ENCODE results near the gene ANHX.

Gene ANHX

GRCh38 chr12:133233993-133234564, 1.6 kb downstream of the ANHX start:
- Histone ChIP-seq H3K4me3 (ENCODE audit: low read depth in 1 of 2, low read length in 2 of 2) (no peak overlapping the region), H3K9ac (ENCODE audit: low read depth, low read length) (no peak overlapping the region), H3K9me3 (ENCODE audit: insufficient read depth, low read length, severe bottlenecking) (peaks cover 35% of the 10 kb centered on the region), H3K27ac (ENCODE audit: low read length) (no peak overlapping the region), H2AFZ (ENCODE audit: low read depth, low read length) (no peak overlapping the region), H3K36me3 (ENCODE audit: insufficient read depth, low read length) (no peaks in the 10 kb centered on the region), H3K4me2 (ENCODE audit: insufficient read depth, low read length) (no peak overlapping the region), H3K4me1 (ENCODE audit: insufficient read depth, low read length) (no peaks in the 10 kb centered on the region), H4K20me1 (ENCODE audit: insufficient read depth, low read length) (no peaks in the 10 kb centered on the region), H3K27me3 (ENCODE audit: insufficient read depth, low read length, poor library complexity) (no peaks in the 10 kb centered on the region), H3K79me2 (ENCODE audit: insufficient read depth, low read length) (no peaks in the 10 kb centered on the region)
- TF ChIP-seq EZH2 (IDR thresholded peaks at IDR 0.05; ENCODE audit: borderline replicate concordance, low read depth, low read length, severe bottlenecking) (no peak), CTCF (IDR thresholded peaks at IDR 0.05; ENCODE audit: borderline replicate concordance, extremely low read depth, low read length, poor library complexity, severe bottlenecking) (no peak)
- ATAC-seq (ENCODE audit: insufficient read depth, low read depth) (no peak), DNase-seq (no peak)

- H3K4me3 ChIP-seq (ENCODE audit: low read depth in 1 of 2, low read length in 2 of 2) = no peak overlapping the region
- no peaks in the 10 kb centered on the region for H3K36me3 ChIP-seq (ENCODE audit: insufficient read depth, low read length)
- DNase-seq (no peak), ATAC-seq (ENCODE audit: insufficient read depth, low read depth) (no peak)
- no peaks in the 10 kb centered on the region for H3K27me3 ChIP-seq (ENCODE audit: insufficient read depth, low read length, poor library complexity)
- no peaks in the 10 kb centered on the region for H3K79me2 ChIP-seq (ENCODE audit: insufficient read depth, low read length)
- peaks cover 44% of the 10 kb centered on the region for H3K9me3 ChIP-seq (ENCODE audit: insufficient read depth, low read length, severe bottlenecking)
- H2AFZ ChIP-seq (ENCODE audit: low read depth, low read length) = no peak overlapping the region
- no peak overlapping the region for H3K9ac ChIP-seq (ENCODE audit: low read depth, low read length)
- H3K4me1 ChIP-seq (ENCODE audit: insufficient read depth, low read length) = no peaks in the 10 kb centered on the region
- no peaks in the 10 kb centered on the region for H4K20me1 ChIP-seq (ENCODE audit: insufficient read depth, low read length)
- no peak overlapping the region for H3K4me2 ChIP-seq (ENCODE audit: insufficient read depth, low read length)
- TF ChIP-seq CTCF (IDR thresholded peaks at IDR 0.05; ENCODE audit: borderline replicate concordance, extremely low read depth, low read length, poor library complexity, severe bottlenecking) = no peak
- no peak for TF ChIP-seq EZH2 (IDR thresholded peaks at IDR 0.05; ENCODE audit: borderline replicate concordance, low read depth, low read length, severe bottlenecking)
- no peak overlapping the region for H3K27ac ChIP-seq (ENCODE audit: low read length)
Observed at GRCh38 chr12:133233006-133233405, 2.7 kb downstream of the ANHX start.

- no peaks in the 10 kb centered on the region for H3K79me2 ChIP-seq (ENCODE audit: insufficient read depth, low read length)
- H4K20me1 ChIP-seq (ENCODE audit: insufficient read depth, low read length) = no peaks in the 10 kb centered on the region
- no peak overlapping the region for H2AFZ ChIP-seq (ENCODE audit: low read depth, low read length)
- DNase-seq (no peak), ATAC-seq (ENCODE audit: insufficient read depth, low read depth) (no peak)
- no peaks in the 10 kb centered on the region for H3K36me3 ChIP-seq (ENCODE audit: insufficient read depth, low read length)
- H3K27ac ChIP-seq (ENCODE audit: low read length) = no peak overlapping the region
- no peaks in the 10 kb centered on the region for H3K27me3 ChIP-seq (ENCODE audit: insufficient read depth, low read length, poor library complexity)
- no peak overlapping the region for H3K4me3 ChIP-seq (ENCODE audit: low read depth in 1 of 2, low read length in 2 of 2)
- H3K4me1 ChIP-seq (ENCODE audit: insufficient read depth, low read length) = no peaks in the 10 kb centered on the region
- H3K4me2 ChIP-seq (ENCODE audit: insufficient read depth, low read length) = no peak overlapping the region
- H3K9ac ChIP-seq (ENCODE audit: low read depth, low read length) = no peak overlapping the region
- no peak for TF ChIP-seq CTCF (IDR thresholded peaks at IDR 0.05; ENCODE audit: borderline replicate concordance, extremely low read depth, low read length, poor library complexity, severe bottlenecking)
- no peak for TF ChIP-seq EZH2 (IDR thresholded peaks at IDR 0.05; ENCODE audit: borderline replicate concordance, low read depth, low read length, severe bottlenecking)
- peaks cover 47% of the 10 kb centered on the region for H3K9me3 ChIP-seq (ENCODE audit: insufficient read depth, low read length, severe bottlenecking)
Observed at GRCh38 chr12:133231001-133231400, 4.7 kb downstream of the ANHX start.
